Ishikawa (cell line): ENCODE data around the gene ERBB2.

ENCODE experiments used
- CEBPB ChIP-seq: IDR thresholded peaks from 2 replicates; pipeline ENCODE4 v1.6.1; 2012
- CREB1 ChIP-seq: IDR thresholded peaks from 2 replicates; pipeline ENCODE4 v1.6.1; 2012; ENCODE audit warnings: low read depth
- EGR1 ChIP-seq: IDR thresholded peaks from 2 replicates; pipeline ENCODE4 v1.6.1; 2012
- EP300 ChIP-seq: IDR thresholded peaks from 2 replicates; pipeline ENCODE4 v1.6.1; 2012; ENCODE audit warnings: borderline replicate concordance
- FOXM1 ChIP-seq: IDR thresholded peaks from 2 replicates; pipeline ENCODE4 v1.6.1; 2012; ENCODE audit warnings: low read depth, borderline replicate concordance
- NFIC ChIP-seq: IDR thresholded peaks from 2 replicates; pipeline ENCODE4 v1.6.1; 2012
- RAD21 ChIP-seq: IDR thresholded peaks from 2 replicates; pipeline ENCODE4 v1.6.1; 2012; ENCODE audit warnings: low read depth
- TAF1 ChIP-seq: IDR thresholded peaks from 2 replicates; pipeline ENCODE4 v1.6.1; 2012; ENCODE audit warnings: low read depth, mild to moderate bottlenecking
- TCF12 ChIP-seq: IDR thresholded peaks from 2 replicates; pipeline ENCODE4 v1.6.1; 2012; ENCODE audit warnings: low read depth
- TEAD4 ChIP-seq: IDR thresholded peaks from 2 replicates; pipeline ENCODE4 v1.6.1; 2012
- YY1 ChIP-seq: IDR thresholded peaks from 2 replicates; pipeline ENCODE4 v1.6.1; 2012; ENCODE audit warnings: low read depth
- ZBTB7A ChIP-seq: IDR thresholded peaks from 2 replicates; pipeline ENCODE4 v1.6.1; 2012; ENCODE audit warnings: low read depth
- TF ChIP-seq, protein P1 (sequence below): IDR thresholded peaks from 2 replicates; pipeline ENCODE4 v1.6.1; 2012
- TF ChIP-seq, protein P2 (sequence below): IDR thresholded peaks from 2 replicates; pipeline ENCODE4 v1.6.1; 2012
- TF ChIP-seq, protein P3 (sequence below): IDR thresholded peaks from 2 replicates; pipeline ENCODE4 v1.6.1; 2012; ENCODE audit warnings: low read depth, mild to moderate bottlenecking

ERBB2 gene

DNA sequence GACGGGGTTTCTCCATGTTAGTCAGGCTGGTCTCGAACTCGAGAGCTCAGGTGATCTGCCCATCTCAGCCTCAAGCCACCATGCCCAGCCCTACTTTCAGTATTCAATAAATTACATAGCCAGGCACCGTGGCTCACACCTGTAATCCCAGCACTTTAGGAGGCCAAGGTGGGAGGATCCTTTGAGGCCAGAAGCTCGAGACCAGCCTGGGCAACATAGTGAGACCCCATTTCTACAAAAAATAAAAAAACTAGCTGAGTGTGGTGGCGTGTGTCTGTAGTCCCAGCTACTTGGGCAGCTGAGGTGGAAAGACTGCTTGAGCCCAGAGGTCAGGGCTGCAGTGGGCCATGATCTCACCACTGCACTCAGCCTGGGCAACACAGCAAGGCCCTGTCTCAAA lies 22.2 kb downstream of the ERBB2 start:
- TF ChIP-seq TEAD4 (no peak), RAD21 (no peak), CREB1 (no peak), ZBTB7A (no peak)

DNA sequence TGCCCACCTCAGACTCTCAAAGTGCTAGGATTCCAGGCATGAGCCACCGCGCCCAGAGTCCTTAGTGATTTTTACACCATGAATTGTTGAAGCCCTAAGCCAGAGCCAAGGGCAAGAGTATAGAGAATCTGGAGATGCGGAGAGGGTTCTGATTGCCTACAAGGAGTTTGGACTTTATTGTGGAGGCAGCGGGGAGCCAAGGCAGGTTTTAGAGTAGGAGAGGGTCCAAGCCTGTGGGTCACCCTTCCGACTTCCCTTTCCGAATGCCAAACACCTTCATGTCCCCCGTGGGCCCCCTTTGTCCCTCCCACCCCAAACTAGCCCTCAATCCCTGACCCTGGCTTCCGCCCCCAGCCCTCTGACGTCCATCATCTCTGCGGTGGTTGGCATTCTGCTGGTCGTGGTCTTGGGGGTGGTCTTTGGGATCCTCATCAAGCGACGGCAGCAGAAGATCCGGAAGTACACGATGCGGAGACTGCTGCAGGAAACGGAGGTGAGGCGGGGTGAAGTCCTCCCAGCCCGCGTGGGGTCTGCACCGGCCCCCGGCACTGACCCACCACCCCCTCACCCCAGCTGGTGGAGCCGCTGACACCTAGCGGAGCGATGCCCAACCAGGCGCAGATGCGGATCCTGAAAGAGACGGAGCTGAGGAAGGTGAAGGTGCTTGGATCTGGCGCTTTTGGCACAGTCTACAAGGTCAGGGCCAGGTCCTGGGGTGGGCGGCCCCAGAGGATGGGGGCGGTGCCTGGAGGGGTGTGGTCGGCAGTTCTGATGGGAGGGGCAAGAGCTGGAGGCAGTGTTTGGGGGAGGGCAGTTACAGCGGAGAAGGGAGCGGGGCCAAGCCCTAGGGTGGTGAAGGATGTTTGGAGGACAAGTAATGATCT lies 23.3 kb downstream of the ERBB2 start:
- TF ChIP-seq, protein P1, sequence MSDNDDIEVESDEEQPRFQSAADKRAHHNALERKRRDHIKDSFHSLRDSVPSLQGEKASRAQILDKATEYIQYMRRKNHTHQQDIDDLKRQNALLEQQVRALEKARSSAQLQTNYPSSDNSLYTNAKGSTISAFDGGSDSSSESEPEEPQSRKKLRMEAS = no peak
- TF ChIP-seq CREB1 (no peak), TAF1 (no peak), YY1 (no peak), FOXM1 (no peak), EP300 (no peak), TCF12 (no peak), NFIC (no peak), CEBPB (no peak)
- TF ChIP-seq, protein P2, sequence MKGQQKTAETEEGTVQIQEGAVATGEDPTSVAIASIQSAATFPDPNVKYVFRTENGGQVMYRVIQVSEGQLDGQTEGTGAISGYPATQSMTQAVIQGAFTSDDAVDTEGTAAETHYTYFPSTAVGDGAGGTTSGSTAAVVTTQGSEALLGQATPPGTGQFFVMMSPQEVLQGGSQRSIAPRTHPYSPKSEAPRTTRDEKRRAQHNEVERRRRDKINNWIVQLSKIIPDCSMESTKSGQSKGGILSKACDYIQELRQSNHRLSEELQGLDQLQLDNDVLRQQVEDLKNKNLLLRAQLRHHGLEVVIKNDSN = no peak

DNA sequence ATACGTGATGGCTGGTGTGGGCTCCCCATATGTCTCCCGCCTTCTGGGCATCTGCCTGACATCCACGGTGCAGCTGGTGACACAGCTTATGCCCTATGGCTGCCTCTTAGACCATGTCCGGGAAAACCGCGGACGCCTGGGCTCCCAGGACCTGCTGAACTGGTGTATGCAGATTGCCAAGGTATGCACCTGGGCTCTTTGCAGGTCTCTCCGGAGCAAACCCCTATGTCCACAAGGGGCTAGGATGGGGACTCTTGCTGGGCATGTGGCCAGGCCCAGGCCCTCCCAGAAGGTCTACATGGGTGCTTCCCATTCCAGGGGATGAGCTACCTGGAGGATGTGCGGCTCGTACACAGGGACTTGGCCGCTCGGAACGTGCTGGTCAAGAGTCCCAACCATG lies 24.9 kb downstream of the ERBB2 start:
- TF ChIP-seq RAD21 (no peak), EP300 (no peak), TEAD4 (no peak), EGR1 (no peak), CEBPB (no peak), TAF1 (no peak), FOXM1 (no peak), YY1 (no peak), ZBTB7A (no peak), NFIC (no peak), CREB1 (no peak), TCF12 (no peak)
- TF ChIP-seq, protein P1 = no peak
- TF ChIP-seq, protein P3, sequence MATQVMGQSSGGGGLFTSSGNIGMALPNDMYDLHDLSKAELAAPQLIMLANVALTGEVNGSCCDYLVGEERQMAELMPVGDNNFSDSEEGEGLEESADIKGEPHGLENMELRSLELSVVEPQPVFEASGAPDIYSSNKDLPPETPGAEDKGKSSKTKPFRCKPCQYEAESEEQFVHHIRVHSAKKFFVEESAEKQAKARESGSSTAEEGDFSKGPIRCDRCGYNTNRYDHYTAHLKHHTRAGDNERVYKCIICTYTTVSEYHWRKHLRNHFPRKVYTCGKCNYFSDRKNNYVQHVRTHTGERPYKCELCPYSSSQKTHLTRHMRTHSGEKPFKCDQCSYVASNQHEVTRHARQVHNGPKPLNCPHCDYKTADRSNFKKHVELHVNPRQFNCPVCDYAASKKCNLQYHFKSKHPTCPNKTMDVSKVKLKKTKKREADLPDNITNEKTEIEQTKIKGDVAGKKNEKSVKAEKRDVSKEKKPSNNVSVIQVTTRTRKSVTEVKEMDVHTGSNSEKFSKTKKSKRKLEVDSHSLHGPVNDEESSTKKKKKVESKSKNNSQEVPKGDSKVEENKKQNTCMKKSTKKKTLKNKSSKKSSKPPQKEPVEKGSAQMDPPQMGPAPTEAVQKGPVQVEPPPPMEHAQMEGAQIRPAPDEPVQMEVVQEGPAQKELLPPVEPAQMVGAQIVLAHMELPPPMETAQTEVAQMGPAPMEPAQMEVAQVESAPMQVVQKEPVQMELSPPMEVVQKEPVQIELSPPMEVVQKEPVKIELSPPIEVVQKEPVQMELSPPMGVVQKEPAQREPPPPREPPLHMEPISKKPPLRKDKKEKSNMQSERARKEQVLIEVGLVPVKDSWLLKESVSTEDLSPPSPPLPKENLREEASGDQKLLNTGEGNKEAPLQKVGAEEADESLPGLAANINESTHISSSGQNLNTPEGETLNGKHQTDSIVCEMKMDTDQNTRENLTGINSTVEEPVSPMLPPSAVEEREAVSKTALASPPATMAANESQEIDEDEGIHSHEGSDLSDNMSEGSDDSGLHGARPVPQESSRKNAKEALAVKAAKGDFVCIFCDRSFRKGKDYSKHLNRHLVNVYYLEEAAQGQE = no peak
- TF ChIP-seq, protein P2 = no peak

DNA sequence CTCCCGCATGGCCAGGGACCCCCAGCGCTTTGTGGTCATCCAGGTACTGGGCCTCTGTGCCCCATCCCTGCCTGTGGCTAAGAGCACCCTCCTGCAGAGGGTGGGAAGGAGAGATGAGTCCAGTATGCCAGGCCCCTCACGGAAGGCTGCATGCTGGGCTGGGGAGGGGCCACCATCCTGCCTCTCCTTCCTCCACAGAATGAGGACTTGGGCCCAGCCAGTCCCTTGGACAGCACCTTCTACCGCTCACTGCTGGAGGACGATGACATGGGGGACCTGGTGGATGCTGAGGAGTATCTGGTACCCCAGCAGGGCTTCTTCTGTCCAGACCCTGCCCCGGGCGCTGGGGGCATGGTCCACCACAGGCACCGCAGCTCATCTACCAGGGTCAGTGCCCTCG lies 26.8 kb downstream of the ERBB2 start:
- TF ChIP-seq ZBTB7A = no peak
- TF ChIP-seq, protein P1 = no peak
- no peak for TF ChIP-seq EP300
- TF ChIP-seq FOXM1 = no peak
- TF ChIP-seq, protein P3 = no peak
- TF ChIP-seq, protein P2 = no peak
- TF ChIP-seq NFIC = no peak

DNA sequence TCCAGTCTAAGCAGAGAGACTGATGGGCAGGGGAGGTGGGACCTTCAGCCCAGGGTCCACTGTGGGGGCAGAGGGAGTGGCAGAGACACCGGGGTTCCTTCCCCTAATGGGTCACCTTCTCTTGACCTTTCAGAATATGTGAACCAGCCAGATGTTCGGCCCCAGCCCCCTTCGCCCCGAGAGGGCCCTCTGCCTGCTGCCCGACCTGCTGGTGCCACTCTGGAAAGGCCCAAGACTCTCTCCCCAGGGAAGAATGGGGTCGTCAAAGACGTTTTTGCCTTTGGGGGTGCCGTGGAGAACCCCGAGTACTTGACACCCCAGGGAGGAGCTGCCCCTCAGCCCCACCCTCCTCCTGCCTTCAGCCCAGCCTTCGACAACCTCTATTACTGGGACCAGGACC lies 27.7 kb downstream of the ERBB2 start:
- TF ChIP-seq TCF12 (no peak), EP300 (no peak)

DNA sequence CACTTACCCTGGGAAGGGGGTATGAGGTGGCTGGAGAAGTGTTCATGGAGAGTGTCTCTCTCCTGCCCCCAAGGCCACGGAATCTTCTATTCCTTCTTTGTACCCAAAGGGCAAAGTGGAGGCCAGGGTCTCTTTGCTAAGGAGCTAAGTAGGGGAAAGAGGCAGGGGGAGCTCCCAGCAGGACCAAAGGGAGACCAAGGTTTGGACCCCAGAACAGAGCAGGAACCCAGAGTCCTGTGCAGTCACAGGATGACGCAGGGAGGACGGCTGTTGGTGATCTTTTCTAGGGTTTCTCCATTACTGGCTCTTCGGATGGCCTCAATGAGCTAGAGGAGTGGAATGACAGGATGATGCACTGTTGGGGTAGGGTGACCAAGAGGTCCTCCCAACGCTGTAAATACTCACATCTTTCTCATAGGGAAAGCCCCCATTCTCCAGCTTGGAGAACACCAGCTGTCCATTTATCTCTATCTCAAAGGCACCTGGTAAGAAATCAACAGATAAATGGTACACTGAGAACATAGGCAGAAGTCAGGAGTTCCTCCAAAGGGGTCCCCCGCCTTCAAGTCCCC lies 29.5 kb downstream of the ERBB2 start:
- no peak for TF ChIP-seq TAF1
- no peak for TF ChIP-seq ZBTB7A
- no peak for TF ChIP-seq FOXM1
- TF ChIP-seq NFIC = no peak
- TF ChIP-seq EP300 = no peak
- TF ChIP-seq YY1 = no peak
- TF ChIP-seq, protein P2 = no peak
- no peak for TF ChIP-seq EGR1
- no peak for TF ChIP-seq TCF12
